A673 (cell line): ENCODE measurements around the gene DRD1. TPM values are rescaled to one million over a fixed set of nuclear protein-coding genes. Genes with fewer than 3 reads are reported as not detected.
A peak's percentile ranks its signal among the peaks of the same experiment; 100 is the strongest.

Experiments
- Bru-seq: library from RNA; stranded (reverse); fragments of 400-500 nt; gene quantifications from one replicate; lab custom pipeline; 2021; lab: Mats Ljungman, UMichigan
- BruChase-seq, 2 experiments: library from RNA; stranded (reverse); fragments of 400-500 nt; gene quantifications; one replicate each; lab custom pipeline; 2021; lab: Mats Ljungman, UMichigan
- BruUV-seq: library from RNA; stranded (reverse); fragments of 400-500 nt; replicated peaks from 2 replicates; lab custom pipeline; 2021; lab: Mats Ljungman, UMichigan
- CTCF ChIA-PET: fragments of 300-600 bp; sonication (Branson Sonifier 250); formaldehyde crosslinking; loops from one replicate; lab custom pipeline; 2022; ENCODE audit warnings: antibody characterized with exemption; lab: Charles Lee
- POLR2A ChIA-PET: fragments of 300-600 bp; sonication (Branson Sonifier 250); formaldehyde crosslinking; loops from one replicate; lab custom pipeline; 2022; ENCODE audit warnings: antibody characterized with exemption; ENCODE audit not compliant: low non-redundant PET; lab: Charles Lee
- DNase-seq: peaks from one replicate; pipeline ENCODE4 v3.0.0-alpha.2; 2015; ENCODE audit warnings: low spot score
- H3K27ac ChIP-seq: fragments of 200-600 bp; sonication (generic); 2 replicates; pipeline ENCODE4 v1.5.1; 2016; ENCODE audit warnings: mixed run types, low read depth, mild to moderate bottlenecking, mixed read lengths, antibody characterized with exemption, low read length; ENCODE audit not compliant: poor library complexity, severe bottlenecking
- H3K27me3 ChIP-seq: fragments of 200-600 bp; sonication (generic); replicated peaks from 2 replicates; pipeline ENCODE4 v1.6.1; 2017; ENCODE audit warnings: mixed run types, low read depth, mild to moderate bottlenecking, mixed read lengths, antibody characterized with exemption, low read length; ENCODE audit not compliant: insufficient read depth, poor library complexity
- H3K36me3 ChIP-seq: fragments of 200-600 bp; sonication (generic); 2 replicates; pipeline ENCODE4 v1.6.1; 2016; ENCODE audit warnings: mixed run types, mild to moderate bottlenecking, mixed read lengths, antibody characterized with exemption, low read length; ENCODE audit not compliant: insufficient read depth, poor library complexity, severe bottlenecking
- H3K4me1 ChIP-seq: fragments of 200-600 bp; sonication (generic); 2 replicates; pipeline ENCODE4 v1.6.1; 2017; ENCODE audit warnings: mixed run types, mild to moderate bottlenecking, mixed read lengths, antibody characterized with exemption, low read length; ENCODE audit not compliant: insufficient read depth, poor library complexity, severe bottlenecking
- H3K4me3 ChIP-seq: fragments of 200-600 bp; sonication (generic); 2 replicates; pipeline ENCODE4 v1.5.1; 2016; ENCODE audit warnings: low read depth, mixed run types, mild to moderate bottlenecking, mixed read lengths, low read length; ENCODE audit not compliant: poor library complexity, severe bottlenecking
- H3K9me3 ChIP-seq: fragments of 200-600 bp; sonication (generic); 2 replicates; pipeline ENCODE4 v1.6.1; 2016; ENCODE audit warnings: mixed run types, low read depth, mild to moderate bottlenecking, mixed read lengths, antibody characterized with exemption, low read length; ENCODE audit not compliant: poor library complexity, severe bottlenecking
- CTCF ChIP-seq: fragments of 300-800, 200-600 bp; sonication (generic); conservative IDR thresholded peaks from 2 replicates; pipeline ENCODE4 v1.5.1; 2017; ENCODE audit warnings: low read depth, mild to moderate bottlenecking, antibody characterized with exemption, low read length, moderate library complexity, mixed read lengths
- EZH2 ChIP-seq: fragments of 200-600 bp; sonication (generic); IDR thresholded peaks from 2 replicates; pipeline ENCODE4 v1.6.1; 2017; ENCODE audit warnings: borderline replicate concordance, low read depth, mild to moderate bottlenecking, mixed read lengths, antibody characterized with exemption, low read length; ENCODE audit not compliant: poor library complexity, severe bottlenecking
- intact Hi-C: fragments of 100-400 bp; cut with micrococcal nuclease; formaldehyde crosslinking; loops from one replicate; pipeline ENCODE4 v1.10.0; 2022; ENCODE audit not compliant: unreplicated experiment
- long read RNA-seq: library from polyadenylated mRNA; stranded (forward); transcript quantifications from one replicate; pipeline ENCODE4 v2.0.0, GENCODE V29; 2022
- total RNA-seq: library from RNA; stranded (reverse); gene quantifications from 2 replicates; pipeline ENCODE4 v1.2.3, GENCODE V29; 2021

Gene DRD1
- total RNA-seq (0.77 and 0.85 TPM in 2 replicates), Bru-seq, nascent RNA (percentile 36 among the genes with signal in this experiment), BruChase-seq, experiment 1, labeled RNA remaining after a 2-hour chase (percentile 48 among the genes with signal in this experiment), BruChase-seq, experiment 2, labeled RNA remaining after a 6-hour chase (percentile 37 among the genes with signal in this experiment)
- long read RNA-seq, full-length matches to known transcripts = 1 of 2 reads
- long read RNA-seq, partial matches to known transcripts = 1 of 2 reads
- long read RNA-seq, other reads (novel, unspliced or antisense) = 0 of 2 reads

- peak; percentile 63 for TF ChIP-seq CTCF
- peak; percentile 18 for TF ChIP-seq EZH2
- no peaks in the 10 kb centered on the region for H3K9me3 ChIP-seq
- H3K27me3 ChIP-seq = peaks cover 63% of the 10 kb centered on the region
- H3K36me3 ChIP-seq = no peaks in the 10 kb centered on the region
- no peak within 1 kb of the TSS for H3K27ac ChIP-seq
- ChIA-PET POLR2A (no interaction called here), CTCF (interaction anchor here (0.7 kb wide), 2 partner anchors 324 to 493 kb away, joined by 3 to 4 read pairs; no protein-coding TSS in a partner anchor)
- peak within 1 kb of the TSS; percentile 33 for H3K4me3 ChIP-seq
- peak; percentile 43 for DNase-seq
- BruUV-seq = no TSS peak
- intact Hi-C loops = loop anchor here (1.0 to 5.0 kb wide), 2 partner anchors 242 to 493 kb away; no protein-coding TSS in a partner anchor
- no peaks in the 10 kb centered on the region for H3K4me1 ChIP-seq
Measured at GRCh38 chr5:175444060-175444904, at the start of gene DRD1. Gene DRD1, minus strand, starts transcription at chr5:175444182. Its CDS starts 1,083 bp downstream, at chr5:175443099.

GRCh38 chr5:175493726-175494125 lies 49.7 kb upstream of the DRD1 start:
- Histone ChIP-seq H3K4me3 (no peak overlapping the region), H3K27me3 (no peaks in the 10 kb centered on the region), H3K4me1 (peaks cover 11% of the 10 kb centered on the region), H3K27ac (no peak overlapping the region), H3K36me3 (peaks cover 41% of the 10 kb centered on the region), H3K9me3 (no peaks in the 10 kb centered on the region)
- TF ChIP-seq CTCF (no peak), EZH2 (no peak)
- CTCF ChIA-PET = no interaction called here
- POLR2A ChIA-PET = no interaction called here
- BruUV-seq = no TSS peak
- intact Hi-C loops = no loop called here
- no peak for DNase-seq

GRCh38 chr5:175493260-175493659 lies 49.3 kb upstream of the DRD1 start:
- CTCF ChIA-PET = no interaction called here

More at GRCh38 chr5:175493260-175493659, 49.3 kb upstream of the DRD1 start:
- intact Hi-C loops = no loop called here
- H3K27ac ChIP-seq = no peak overlapping the region
- TF ChIP-seq CTCF (no peak), EZH2 (no peak)
- no peaks in the 10 kb centered on the region for H3K9me3 ChIP-seq
- H3K4me1 ChIP-seq = peaks cover 11% of the 10 kb centered on the region
- H3K27me3 ChIP-seq = no peaks in the 10 kb centered on the region
- POLR2A ChIA-PET = no interaction called here
- H3K36me3 ChIP-seq = peaks cover 37% of the 10 kb centered on the region
- no peak for DNase-seq
- no TSS peak for BruUV-seq
- no peak overlapping the region for H3K4me3 ChIP-seq
